D721Med (cell line): ENCODE measurements around the gene LRRC8E.
"Not testable (repeated sequence)": the region's sequence is repeated elsewhere in the genome, so short reads cannot be mapped to it uniquely, and the experiment has no call there.

Experiments used
- DNase-seq: peaks from one replicate; pipeline ENCODE4 v3.0.0; 2011; ENCODE audit warnings: low spot score; ENCODE audit not compliant: insufficient read length
- FAIRE-seq: peaks from 2 replicates; lab custom pipeline; 2011; peaks lifted over from hg19 to GRCh38; lab: Jason Lieb, UNC
- TF ChIP-seq, protein P1 (sequence below): IDR thresholded peaks from 2 replicates; pipeline ENCODE4 v1.5.1; 2012; ENCODE audit warnings: mild to moderate bottlenecking, control low read depth; ENCODE audit not compliant: insufficient read depth; ENCODE audit errors: missing control alignments

The LRRC8E gene

DNA sequence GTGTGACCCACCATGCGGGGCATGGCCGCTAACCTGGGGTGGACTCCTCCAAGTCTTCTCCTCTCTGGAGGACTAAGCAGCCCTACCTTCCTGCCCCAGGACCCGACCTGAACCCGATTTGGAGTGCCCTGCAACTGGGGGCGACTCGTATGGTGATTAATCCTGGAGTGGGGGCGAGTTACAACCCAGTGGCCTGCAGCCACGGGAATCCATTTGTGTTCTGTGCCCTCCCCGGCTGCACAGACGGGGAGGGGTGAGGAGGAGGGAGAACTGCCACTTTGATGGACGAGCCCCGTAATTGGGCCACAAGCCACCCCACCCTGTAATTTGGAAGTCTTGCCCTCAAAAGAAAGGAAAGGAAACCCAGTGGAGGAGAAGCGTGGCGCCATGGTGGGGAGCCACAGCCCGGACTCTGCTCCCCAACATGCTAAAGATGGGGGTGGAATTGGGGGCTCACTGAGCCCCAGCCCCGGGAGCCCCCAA lies 32.2 kb upstream of the LRRC8E start:
- FAIRE-seq (no peak), DNase-seq (no peak)
- TF ChIP-seq, protein P1, sequence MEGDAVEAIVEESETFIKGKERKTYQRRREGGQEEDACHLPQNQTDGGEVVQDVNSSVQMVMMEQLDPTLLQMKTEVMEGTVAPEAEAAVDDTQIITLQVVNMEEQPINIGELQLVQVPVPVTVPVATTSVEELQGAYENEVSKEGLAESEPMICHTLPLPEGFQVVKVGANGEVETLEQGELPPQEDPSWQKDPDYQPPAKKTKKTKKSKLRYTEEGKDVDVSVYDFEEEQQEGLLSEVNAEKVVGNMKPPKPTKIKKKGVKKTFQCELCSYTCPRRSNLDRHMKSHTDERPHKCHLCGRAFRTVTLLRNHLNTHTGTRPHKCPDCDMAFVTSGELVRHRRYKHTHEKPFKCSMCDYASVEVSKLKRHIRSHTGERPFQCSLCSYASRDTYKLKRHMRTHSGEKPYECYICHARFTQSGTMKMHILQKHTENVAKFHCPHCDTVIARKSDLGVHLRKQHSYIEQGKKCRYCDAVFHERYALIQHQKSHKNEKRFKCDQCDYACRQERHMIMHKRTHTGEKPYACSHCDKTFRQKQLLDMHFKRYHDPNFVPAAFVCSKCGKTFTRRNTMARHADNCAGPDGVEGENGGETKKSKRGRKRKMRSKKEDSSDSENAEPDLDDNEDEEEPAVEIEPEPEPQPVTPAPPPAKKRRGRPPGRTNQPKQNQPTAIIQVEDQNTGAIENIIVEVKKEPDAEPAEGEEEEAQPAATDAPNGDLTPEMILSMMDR, result no peak

DNA sequence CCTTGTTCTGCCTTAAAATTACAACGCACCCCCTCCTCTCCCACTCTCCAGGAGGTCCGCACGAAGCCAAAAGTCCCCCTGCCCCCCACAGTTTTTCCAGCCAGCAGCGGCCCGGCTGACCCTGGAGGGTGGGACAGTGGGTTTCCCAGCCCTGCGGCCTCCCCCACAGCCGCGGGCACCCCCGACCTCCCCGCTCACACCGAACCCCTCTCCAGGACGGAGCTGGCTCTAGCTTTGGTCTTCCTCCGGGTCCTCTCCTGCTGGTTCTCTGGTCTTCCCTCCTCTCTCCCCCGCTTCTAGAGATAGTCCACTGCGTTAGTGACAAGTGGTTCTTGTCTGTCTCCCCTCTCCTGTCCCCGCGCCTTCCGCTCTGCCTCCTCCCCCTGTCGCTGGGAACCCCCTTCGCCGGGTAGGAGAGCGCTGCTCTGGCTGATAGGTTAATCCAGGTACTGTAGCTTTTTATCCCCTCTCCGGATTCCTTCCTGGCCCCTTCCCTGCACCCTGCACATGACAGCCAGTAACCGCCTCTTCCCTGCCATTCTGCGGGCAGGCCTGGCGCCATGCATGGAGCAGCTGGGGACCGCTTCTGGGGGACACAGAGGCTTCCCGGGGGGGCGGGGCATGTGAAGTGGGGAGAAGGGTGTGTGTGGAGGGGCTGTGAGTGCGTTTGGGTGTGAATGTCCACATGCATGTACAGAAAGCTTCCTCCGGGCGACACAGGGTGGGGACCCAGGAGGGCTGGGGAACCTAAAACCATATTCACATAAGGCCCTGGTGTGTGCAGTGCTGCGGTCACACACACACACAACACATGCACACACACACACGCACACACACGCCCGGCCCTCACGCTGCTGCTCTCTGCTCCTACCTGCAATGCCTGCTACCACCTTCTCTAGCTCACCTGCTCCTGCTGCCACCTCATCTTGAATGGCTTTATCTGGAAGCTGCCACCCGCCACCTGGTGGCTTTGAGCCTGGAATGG lies 31.3 kb upstream of the LRRC8E start:
- FAIRE-seq, result no peak
- DNase-seq, result peak; percentile 21
- TF ChIP-seq, protein P1, result no peak

DNA sequence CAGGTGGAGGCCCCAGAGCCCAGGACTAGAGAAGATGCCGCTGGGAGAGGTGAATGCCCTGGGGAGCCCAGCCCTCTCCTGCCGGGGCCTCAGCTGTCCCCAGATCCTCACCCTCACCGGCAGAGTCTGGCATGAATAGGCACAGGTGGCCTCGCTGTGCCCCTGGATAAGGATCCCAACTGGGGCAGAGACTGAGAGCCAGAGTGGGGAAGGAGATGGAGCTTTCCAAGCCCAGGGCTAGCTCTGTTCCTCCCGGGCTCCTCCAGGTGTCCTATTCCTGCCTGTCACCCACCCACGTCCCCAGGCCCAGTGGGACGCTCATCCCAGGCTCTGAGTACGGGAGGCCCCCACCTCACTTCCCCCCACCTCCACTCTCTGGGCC lies 30.6 kb upstream of the LRRC8E start:
- FAIRE-seq, result no peak
- no peak for DNase-seq
- TF ChIP-seq, protein P1, result no peak

DNA sequence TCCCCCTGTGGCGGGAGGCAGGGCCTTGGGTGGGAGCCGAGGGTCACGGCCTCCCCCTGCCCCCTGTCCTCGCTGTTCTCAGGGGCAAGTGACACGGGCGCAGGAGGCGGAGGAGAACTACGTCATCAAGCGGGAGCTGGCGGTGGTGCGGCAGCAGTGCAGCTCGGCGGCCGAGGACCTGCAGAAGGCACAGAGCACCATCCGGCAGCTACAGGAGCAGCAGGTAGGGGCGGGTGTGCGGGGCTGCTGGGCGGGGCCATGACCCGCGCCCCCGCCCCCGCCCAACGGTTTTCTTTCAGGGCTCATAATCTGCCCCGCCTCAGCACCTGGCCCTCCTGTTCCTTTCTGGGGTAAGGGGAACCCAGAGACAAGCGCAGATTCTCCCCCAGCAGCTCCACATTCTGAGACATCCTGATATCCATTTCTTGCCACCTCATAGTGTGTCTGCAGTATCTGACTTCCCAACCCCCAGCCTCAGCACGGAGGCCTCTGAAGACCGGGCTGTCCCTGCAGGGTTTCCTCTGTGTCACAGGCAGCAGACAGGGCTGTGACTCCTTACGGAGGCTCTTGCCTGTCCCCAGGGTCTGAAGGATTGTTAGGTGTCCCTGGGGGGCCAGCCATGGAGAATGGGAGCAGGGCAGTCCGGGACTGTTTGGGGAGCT lies 30.1 kb upstream of the LRRC8E start:
- FAIRE-seq (no peak), DNase-seq (peak; percentile 86)
- TF ChIP-seq, protein P1, result no peak

DNA sequence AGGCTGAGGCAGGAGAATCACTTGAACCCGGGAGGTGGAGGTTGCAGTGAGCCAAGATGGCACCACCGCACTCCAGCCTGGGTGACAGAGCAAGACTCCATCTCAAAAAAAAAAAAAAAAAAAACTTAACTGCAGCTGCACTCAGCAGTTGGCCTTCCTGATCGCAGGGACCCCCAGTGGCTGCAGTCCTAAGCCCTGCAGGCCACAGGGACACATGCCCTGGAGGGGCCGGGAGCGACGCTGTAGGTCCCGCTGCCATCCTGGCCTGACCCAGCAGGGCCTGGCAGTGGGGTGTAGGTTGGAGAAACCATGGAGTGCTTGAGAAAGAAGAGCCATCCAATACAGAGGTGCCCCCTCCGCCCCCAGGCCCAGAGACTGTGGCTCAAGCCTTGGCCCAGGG lies 29.2 kb upstream of the LRRC8E start:
- not testable (repeated sequence) for DNase-seq, FAIRE-seq

DNA sequence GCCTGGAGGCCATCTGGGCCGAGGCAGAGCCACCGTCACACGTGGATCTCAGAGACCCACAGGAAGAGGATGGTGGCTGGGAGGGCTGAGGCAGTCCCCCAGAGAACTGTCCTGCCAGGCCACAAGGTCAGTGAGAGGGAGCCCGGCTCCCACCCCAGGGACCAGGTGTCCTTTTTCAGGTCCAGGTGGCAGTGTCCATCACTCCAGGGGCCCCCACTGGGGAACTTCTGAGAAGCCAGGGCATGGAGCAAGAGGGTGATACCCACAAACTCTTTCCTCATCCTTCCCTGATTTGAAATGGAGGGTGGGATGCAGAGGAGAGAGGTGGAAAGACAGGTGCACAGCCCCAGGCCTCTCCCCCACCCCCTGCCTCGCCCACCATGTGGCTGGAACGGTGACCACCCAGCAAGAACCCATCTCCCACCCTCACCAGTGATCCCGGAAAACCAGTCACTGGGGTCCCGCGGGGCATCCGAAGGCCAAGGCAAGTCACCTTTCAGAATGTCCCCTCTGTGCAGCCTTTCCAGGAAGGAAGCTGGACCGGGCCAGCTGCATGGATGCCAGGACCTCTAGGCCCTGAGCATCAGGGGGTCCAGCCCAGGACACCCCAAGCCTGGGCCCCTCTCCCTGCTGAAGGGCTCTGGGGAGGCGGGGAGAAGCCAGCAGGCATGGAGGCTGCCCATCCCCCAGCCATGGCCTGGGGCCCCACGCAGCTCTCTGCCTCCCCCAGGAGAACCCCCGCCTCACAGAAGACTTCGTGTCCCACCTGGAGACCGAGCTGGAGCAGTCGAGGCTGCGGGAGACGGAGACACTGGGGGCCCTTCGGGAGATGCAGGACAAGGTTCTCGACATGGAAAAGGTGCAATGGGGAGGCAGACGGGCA lies 28.2 kb upstream of the LRRC8E start:
- FAIRE-seq (no peak), DNase-seq (no peak)
- TF ChIP-seq, protein P1, result no peak
